TTC549 (cell line): ENCODE measurements around the gene BTAF1.

Experiments used
- FAIRE-seq: peaks from 2 replicates; lab custom pipeline; 2012; peaks lifted over from hg19 to GRCh38; lab: Jason Lieb, UNC

The BTAF1 gene

DNA sequence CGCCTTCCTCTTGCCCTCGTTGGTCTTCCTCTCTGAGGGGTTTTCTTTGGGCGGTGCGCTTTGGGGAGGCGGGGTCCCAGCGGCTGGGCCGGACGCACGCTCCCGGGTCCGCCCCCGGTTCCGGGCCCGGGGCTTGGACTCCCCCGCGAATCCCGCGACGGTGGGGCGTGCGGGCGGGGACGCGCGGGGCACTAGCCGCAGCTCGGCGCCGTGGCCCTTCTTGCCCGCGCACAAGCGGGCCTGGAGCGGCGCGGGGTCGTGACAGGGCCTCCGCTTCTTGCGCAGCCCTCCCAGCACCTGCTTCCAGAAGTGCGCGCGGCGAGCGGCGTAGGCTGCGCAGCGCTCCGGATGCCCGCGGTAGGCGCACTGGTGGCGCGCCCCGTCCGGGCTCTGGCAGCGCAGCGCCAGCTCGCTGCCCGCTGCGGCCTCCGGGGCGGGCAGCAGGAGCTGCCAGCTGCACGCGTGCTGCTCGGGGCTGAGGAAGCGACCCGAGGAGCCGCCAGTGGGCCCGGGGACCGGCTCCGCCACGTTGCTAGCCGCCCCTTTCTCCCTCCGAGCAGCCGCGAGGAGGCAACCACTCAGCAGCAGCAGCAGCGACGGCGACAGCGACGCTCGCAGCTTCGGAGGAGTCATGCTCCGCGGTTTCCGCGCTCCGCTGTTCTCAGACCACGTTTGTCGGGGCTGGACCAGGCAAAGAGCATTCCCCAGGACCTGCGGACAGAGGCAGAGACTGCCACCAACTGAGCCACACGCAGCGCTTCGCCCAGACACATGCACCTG lies 15.0 kb upstream of the BTAF1 start:
- no peak for FAIRE-seq

DNA sequence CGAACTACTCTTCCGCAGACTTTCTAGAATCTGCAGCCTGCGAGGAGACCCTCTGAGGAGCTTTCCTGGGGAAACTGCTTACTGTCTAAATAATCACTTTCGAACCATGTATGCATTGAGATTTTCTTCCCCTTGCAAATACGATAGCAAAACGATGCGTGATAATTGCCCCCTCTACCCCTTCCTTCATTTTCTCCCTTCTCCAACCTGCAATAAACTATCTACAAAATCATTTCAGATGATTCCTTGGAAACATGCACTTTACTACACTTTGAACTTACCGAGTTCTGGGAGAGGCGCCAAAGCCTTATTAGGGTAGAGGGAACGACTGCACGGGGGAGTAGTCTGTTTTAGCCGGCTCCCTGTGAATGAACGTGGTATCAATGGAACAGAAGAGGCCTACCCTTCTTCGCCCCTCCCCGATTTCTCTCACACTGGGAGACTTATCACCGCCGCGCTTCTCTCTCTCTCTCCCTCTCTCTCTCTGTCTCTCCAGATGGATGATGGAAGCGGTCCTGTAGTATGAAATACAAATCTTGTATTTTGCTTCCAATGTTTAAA lies 14.4 kb upstream of the BTAF1 start, which contains the start of gene FGFBP3:
FGFBP3 (minus strand) TSS at position 370 of the 561 bp plus-strand sequence. CDS start 517 bp downstream, outside the sequence.
- peak; percentile 86 for FAIRE-seq

GRCh38 chr10:91910467-91910866 lies 13.1 kb upstream of the BTAF1 start:
- no peak for FAIRE-seq

- FAIRE-seq, result no peak
Measured at GRCh38 chr10:91919651-91920050, 3.9 kb upstream of the BTAF1 start.

- FAIRE-seq, result no peak
Measured at GRCh38 chr10:91924212-91925021, 847 bp downstream of the BTAF1 start.

DNA sequence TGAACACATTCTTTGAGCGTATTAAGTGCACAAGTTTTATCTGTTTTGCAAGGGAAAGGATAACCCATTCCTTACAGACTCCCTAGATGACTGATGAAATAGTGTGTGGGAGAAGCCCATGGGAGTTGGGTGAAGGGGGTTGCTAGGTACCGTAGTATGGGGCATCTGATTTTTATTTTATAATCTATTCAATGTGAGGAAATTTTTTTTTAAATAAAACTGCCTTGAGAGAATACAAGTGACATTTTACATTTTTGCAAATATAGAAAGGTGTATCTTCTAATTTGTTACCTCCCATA lies 1.4 kb downstream of the BTAF1 start:
- no peak for FAIRE-seq

GRCh38 chr10:91930939-91931338 lies 7.4 kb downstream of the BTAF1 start:
- no peak for FAIRE-seq

- no peak for FAIRE-seq
Measured at GRCh38 chr10:91931526-91932190, 8.1 kb downstream of the BTAF1 start.

DNA sequence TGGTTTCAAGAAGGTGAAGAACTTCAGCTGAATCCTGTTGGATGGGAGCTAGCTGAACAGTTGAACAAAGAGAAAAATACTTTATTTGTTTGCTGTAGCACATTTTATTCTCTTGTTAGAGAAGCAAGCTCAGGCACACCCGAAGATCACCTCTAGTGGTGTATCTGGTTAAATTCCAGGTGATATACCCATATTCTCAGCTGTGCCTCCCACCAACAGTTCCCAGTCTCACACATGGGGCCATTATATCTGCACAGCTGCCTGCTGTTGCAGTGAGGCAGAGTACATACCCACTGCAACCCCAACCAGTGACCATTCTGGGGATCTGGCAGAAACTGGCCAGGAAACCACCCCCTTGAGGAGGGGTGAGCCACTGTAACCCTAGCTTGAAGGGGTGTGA lies 9.2 kb downstream of the BTAF1 start:
- FAIRE-seq, result no peak

- FAIRE-seq, result no peak
Measured at GRCh38 chr10:91935886-91936285, 12.3 kb downstream of the BTAF1 start.

GRCh38 chr10:91939653-91940052 lies 16.1 kb downstream of the BTAF1 start:
- no peak for FAIRE-seq

DNA sequence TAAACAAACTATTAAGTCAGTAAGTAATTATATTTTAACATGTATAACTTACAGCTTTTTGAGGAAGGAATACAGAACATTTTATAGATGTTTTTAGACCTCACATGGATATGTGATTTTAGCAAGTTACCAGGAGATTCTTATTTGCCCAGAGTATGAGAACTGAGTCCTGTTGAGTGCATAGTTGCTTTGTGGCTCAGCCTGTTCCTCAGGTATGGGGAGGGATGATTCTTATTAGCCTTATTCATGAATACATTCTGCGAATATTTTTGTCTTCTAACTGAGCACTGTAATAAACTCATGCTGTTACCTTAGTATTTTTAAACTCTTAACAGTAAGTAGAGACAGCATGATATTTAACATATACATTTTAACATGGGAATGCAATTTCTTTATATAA lies 17.9 kb downstream of the BTAF1 start:
- no peak for FAIRE-seq

DNA sequence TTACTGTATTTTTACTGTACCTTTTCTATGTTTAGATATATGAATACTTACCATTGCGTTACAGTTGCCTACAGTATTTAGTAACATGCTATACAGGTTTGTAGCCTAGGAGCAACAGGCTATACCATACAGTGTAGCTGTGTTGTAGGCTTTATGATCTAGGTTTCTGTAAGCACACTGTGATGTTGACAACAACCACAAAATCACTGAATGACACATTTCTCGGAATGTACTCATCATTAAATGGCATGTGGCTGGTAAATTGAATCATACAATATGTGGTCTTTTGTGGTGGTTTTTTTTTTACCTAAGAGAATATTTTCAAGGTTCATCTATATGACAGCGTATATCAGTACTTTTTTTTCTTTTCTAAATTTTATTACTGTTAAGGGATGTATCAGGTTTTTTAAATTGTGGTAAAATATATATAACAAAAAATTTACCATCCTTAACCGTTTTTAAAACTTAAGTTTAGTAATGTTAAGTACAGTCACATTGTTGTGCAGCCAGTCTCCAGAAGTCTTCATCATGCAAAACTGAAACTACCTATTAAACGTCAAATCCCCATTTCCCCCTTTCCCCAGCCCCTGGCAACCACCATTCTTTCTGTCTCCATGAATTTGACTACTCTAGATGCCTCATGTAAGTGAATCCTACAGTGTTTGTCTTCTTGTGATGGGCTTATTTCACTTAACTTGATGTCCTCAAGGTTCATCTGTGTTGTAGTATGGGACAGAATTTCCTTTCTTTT lies 21.5 kb downstream of the BTAF1 start:
- FAIRE-seq, result no peak

- no peak for FAIRE-seq
Measured at GRCh38 chr10:91953600-91954160, 30.1 kb downstream of the BTAF1 start.

DNA sequence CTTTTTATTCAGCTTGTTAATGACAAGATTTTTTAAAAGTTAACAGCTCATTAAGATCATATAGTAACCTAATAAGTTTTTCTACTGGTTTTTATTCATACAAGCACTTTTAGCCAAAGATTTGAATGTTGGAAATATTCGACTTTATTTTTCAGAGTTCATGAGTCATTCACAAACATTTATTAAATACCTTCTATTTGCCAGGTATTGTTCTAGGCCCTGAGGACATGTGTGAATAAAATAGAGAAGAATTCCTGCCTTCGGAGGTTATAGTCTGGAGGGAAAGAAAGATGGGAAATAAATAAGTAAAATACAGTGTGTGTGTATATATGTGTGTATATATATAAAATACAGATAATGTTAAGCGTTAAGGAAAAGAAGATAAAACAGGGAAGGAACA lies 31.5 kb downstream of the BTAF1 start:
- FAIRE-seq, result no peak

DNA sequence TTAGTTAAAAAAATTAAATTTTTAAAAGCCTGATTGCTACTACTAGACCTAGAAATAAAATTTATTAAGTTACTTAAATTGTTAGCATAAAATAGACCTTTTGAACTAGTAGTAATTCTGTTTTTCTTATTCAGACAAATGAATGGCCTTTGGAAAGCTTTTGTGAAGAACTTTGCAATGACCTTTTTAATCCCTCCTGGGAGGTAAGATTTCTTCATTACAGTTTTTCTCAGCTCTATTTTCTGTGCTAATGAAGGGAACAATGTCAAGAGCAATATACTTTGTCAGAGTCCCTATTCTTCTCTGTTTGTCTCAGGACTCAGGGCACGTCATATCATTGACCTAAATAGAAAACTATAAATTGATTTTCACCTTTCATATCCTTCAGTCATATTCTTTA lies 33.5 kb downstream of the BTAF1 start:
- FAIRE-seq, result peak; percentile 38

GRCh38 chr10:91969297-91969696 lies 45.7 kb downstream of the BTAF1 start:
- FAIRE-seq, result no peak

GRCh38 chr10:91974960-91975359 lies 51.4 kb downstream of the BTAF1 start:
- FAIRE-seq, result no peak

DNA sequence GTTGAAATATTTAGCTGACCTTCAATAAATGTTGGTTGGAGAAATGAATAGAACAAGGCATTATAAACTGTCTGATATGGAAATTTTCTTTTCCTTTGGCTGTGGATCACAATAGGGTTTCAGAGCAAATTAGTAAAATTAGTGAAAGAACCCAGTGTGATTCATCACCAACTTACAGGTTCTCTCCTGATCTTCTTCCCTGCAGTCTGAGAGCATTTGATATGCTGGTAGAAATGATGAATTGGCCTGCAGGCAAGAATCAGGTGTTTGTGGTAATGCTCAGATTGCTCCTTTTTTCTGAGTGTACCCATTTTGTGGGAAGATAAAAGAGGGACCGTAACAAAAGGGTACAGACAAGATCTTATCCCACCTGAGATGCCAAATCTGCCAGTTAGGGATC lies 51.9 kb downstream of the BTAF1 start:
- FAIRE-seq, result no peak

DNA sequence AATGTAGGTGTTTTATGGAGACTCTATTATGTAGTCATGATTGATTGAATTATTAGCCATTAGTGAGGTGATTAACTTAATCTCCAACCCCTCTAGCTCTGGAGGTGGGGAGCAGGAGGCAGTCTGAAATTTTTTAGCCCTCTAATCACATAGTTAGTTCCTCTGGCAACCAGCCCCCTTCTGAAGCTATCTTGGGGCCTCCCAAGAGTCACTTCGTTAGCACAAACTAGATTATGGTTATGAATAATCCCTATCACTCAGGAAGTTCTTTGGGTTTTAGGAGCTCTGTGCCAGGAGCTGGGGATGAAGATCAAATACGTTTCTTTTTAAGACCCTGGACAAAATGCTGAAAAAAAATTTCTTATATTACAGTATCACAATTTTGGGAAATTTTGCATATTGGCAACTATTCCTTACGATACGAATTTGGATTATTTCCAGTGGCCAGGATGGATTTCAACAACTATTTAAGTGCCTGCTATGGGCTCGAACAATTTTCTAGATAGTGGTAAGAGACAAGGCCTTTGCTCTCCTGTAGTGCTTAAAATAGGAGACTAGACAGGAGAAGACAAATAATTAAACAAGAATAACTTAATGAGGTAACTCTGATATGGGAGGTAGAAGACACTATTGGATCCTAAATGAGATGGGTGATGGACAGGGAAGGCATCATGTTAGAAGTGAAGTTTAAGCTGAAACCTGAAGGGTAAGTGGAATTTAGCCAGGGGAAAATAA lies 52.9 kb downstream of the BTAF1 start:
- no peak for FAIRE-seq

- no peak for FAIRE-seq
Measured at GRCh38 chr10:91977491-91977890, 53.9 kb downstream of the BTAF1 start.
